SKM-1 treated with dmso at 0.1 percent for 144 hours (cell line): ENCODE results near the gene PITX2.

ENCODE experiments used
- DNase-seq: peaks from one replicate; lab custom pipeline; 2025; ENCODE audit not compliant: unreplicated experiment; lab: John Stamatoyannopoulos, UW

Gene PITX2

GRCh38 chr4:110636680-110637407, 14.0 kb upstream of the PITX2 start:
- DNase-seq = no peak

- no peak for DNase-seq
These were observed 13.3 kb upstream of the PITX2 start for GRCh38 chr4:110636171-110636679.

GRCh38 chr4:110635163-110635865, 12.4 kb upstream of the PITX2 start:
- no peak for DNase-seq

- no peak for DNase-seq
These were observed 11.7 kb upstream of the PITX2 start for GRCh38 chr4:110634350-110635162.

- no peak for DNase-seq
These were observed 10.8 kb upstream of the PITX2 start for GRCh38 chr4:110633358-110634341.

GRCh38 chr4:110632506-110633357, 9.9 kb upstream of the PITX2 start:
- no peak for DNase-seq

GRCh38 chr4:110631584-110632505, 9.0 kb upstream of the PITX2 start:
- DNase-seq = peak; percentile 82

GRCh38 chr4:110630688-110631402, 8.0 kb upstream of the PITX2 start:
- DNase-seq = no peak

GRCh38 chr4:110629780-110630687, 7.2 kb upstream of the PITX2 start:
- no peak for DNase-seq

- no peak for DNase-seq
These were observed 6.4 kb upstream of the PITX2 start for GRCh38 chr4:110629214-110629754.

- no peak for DNase-seq
These were observed 5.9 kb upstream of the PITX2 start for GRCh38 chr4:110628663-110629213.

- no peak for DNase-seq
These were observed 5.2 kb upstream of the PITX2 start for GRCh38 chr4:110627977-110628662.

- no peak for DNase-seq
These were observed 3.8 kb upstream of the PITX2 start for GRCh38 chr4:110626532-110627153.

GRCh38 chr4:110625576-110626257, 2.8 kb upstream of the PITX2 start:
- no peak for DNase-seq
